Inferior parietal cortex (tissue), 1 donor: ENCODE measurements around the gene PDE2A.

ENCODE experiments used
- DNase-seq: peaks from one replicate; pipeline ENCODE4 v3.0.0-alpha.2; 2016; ENCODE audit errors: extremely low spot score

PDE2A gene

DNA sequence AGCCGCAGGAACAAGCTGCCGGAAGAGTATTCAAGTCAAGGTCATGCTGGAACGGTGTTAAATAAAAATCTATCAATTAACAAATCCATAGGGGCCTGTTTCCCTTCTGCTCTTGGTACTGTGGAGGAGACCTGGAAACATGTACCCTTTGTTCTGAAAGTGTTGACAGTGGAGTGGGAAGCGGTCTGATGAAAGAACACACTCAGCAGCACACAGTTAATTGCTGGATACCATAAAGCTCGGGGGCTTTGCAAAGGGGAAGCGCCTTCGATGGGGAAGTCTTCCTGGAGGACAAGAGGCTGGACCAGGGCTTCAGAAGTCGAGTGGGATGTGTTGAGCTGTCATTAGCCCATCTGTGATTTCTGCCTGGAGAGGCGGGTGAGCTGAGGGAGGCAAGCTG is 127.4 kb downstream of the PDE2A start:
- DNase-seq = no peak

- DNase-seq = no peak
These were observed 129.6 kb downstream of the PDE2A start for GRCh38 chr11:72544589-72544988.

DNA sequence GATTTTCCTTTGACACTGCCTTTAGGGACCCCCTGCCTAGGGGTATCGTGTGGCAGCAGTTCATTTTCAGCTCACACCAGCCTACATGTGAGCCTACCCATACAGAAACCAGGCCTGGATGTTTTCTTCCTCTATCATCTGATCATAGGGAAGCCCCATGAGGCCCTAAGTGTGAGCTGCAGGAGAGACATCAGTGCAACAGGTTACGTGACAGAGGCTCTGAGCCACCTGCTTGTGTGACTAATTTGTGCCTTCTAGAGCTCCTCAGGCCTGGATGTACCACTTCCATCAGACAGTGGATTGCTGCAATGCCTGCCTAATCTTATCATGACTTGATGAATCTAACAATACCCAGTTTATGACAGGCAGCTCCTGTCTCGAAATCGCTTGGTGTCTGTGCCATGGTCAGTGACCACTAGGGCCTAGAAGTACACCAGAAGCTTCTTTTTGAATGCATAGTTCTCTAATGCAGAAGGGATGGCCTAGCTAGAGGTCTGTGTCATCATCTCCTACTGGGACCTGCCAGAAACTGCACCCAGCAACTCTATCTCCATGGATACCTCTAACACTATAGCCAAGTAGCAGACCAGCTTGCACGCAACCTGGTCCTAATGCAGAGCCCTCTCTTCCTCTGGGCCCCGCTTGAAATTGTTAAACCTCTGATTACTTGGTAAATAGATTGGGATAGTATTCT is 130.2 kb downstream of the PDE2A start:
- DNase-seq = no peak

- DNase-seq = no peak
These were observed 132.8 kb downstream of the PDE2A start for GRCh38 chr11:72541257-72541974.

GRCh38 chr11:72537051-72537450 is 137.2 kb downstream of the PDE2A start:
- DNase-seq = no peak

DNA sequence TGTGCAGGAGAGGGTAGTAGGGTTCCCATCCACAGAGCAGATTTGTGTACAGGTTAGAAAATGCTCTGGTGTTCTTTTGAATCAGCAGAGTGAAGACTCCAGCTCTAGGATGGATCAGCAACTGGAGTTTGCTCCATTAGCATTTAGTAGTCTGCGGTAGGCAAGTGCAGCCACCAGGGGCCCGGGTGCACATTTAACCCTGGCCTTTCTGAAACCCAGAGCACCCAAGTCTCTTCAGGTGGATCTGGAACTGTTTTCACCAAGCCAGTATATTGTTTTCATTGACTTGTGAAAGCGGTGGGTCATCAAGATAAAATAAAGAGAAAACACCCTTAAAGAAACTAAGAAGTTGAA is 139.1 kb downstream of the PDE2A start:
- no peak for DNase-seq

- DNase-seq = no peak
These were observed 139.6 kb downstream of the PDE2A start for GRCh38 chr11:72534371-72535193.

DNA sequence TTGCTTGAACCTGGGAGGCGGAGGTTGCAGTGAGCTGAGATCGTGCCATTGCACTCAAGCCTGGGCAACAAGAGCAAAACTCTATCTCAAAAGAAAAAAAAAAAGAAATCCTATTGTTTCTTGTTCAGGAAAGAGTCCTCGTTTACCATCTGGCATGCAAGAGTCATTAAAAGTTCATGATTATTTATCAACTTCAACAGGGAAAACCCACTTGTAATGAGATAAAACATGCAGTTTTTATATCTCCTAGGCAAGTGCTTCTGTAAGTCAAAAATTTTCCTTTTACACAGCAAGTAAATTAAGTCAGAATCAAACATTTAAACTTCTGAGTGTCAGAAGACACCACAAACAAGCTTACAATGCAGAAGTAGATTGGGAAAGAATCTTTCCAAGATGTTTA is 145.2 kb downstream of the PDE2A start:
- no peak for DNase-seq

DNA sequence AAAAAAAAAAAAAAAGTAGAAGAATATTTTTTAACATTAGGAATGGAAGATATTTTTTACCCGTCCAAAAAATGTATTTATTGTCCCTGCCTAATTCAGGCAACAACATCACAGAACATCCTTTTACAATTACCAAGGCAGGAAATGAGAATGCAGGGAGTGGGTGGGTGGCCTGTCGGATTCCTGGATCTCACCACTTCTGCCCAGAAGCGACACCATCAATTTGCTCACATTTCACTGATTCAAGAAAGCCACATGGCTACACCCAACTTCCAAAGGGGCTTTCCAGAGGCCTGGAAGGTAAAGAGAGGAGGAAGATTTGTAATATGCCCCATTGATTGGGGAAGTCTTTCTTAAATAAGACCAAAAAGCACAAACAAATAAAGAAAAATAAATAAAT is 146.1 kb downstream of the PDE2A start:
- no peak for DNase-seq
